GM12878 (cell line): ENCODE data around the gene TXLNG. TPM values are rescaled to one million over a fixed set of nuclear protein-coding genes. Genes with fewer than 3 reads are reported as not detected.

Source experiments
- BCL11A ChIP-seq: IDR thresholded peaks from 2 replicates; pipeline ENCODE4 v1.6.1; 2011; ENCODE audit warnings: low read depth, low read length
- CHD2 ChIP-seq: IDR thresholded peaks from 2 replicates; pipeline ENCODE4 v1.6.1; 2011; ENCODE audit warnings: low read depth, low read length, improper control_type of control experiment, borderline replicate concordance
- CREB1 ChIP-seq: IDR thresholded peaks from 2 replicates; pipeline ENCODE4 v1.6.1; 2012; ENCODE audit warnings: low read depth, mild to moderate bottlenecking, inconsistent platforms
- EED ChIP-seq: sonication (generic); IDR thresholded peaks from 2 replicates; pipeline ENCODE4 v1.6.1; 2016; ENCODE audit warnings: antibody characterized with exemption, low read depth
- EZH2 ChIP-seq: IDR thresholded peaks from 2 replicates; pipeline ENCODE4 v1.6.1; 2012; ENCODE audit warnings: low read depth, mild to moderate bottlenecking, control low read depth, inconsistent platforms, low read length, borderline replicate concordance; ENCODE audit not compliant: control insufficient read depth
- FOS ChIP-seq: IDR thresholded peaks from 3 replicates; pipeline ENCODE4 v1.6.1; 2011; ENCODE audit warnings: borderline replicate concordance; ENCODE audit not compliant: insufficient read length; ENCODE audit errors: extremely low read depth
- HDAC2 ChIP-seq: fragments of 200-600 bp; sonication (generic); IDR thresholded peaks from 2 replicates; pipeline ENCODE4 v1.6.1; 2017
- HDAC6 ChIP-seq: fragments of 200-600 bp; sonication (generic); IDR thresholded peaks from one replicate; pipeline ENCODE4 v1.8.0; 2017; ENCODE audit warnings: antibody characterized with exemption; ENCODE audit not compliant: unreplicated experiment
- KLF5 ChIP-seq: fragments of 450-650 bp; IDR thresholded peaks from 2 replicates; pipeline ENCODE4 v1.6.1; 2014; ENCODE audit warnings: mild to moderate bottlenecking; ENCODE audit not compliant: partially characterized antibody
- LARP7 ChIP-seq: fragments of 450-650 bp; IDR thresholded peaks from 2 replicates; pipeline ENCODE4 v1.6.1; 2017; ENCODE audit warnings: mild to moderate bottlenecking
- MTA2 ChIP-seq: fragments of 450-650 bp; IDR thresholded peaks from 2 replicates; pipeline ENCODE4 v1.6.1; 2016; ENCODE audit warnings: low read depth, mild to moderate bottlenecking, moderate library complexity
- PML ChIP-seq: IDR thresholded peaks from 2 replicates; pipeline ENCODE4 v1.6.1; 2012; ENCODE audit warnings: low read length, inconsistent platforms
- RAD21 ChIP-seq: IDR thresholded peaks from 2 replicates; pipeline ENCODE4 v1.6.1; 2011; ENCODE audit warnings: mild to moderate bottlenecking, low read depth, low read length, moderate library complexity; ENCODE audit not compliant: insufficient read depth
- RBBP5 ChIP-seq: fragments of 200-600 bp; sonication (generic); conservative IDR thresholded peaks from 2 replicates; pipeline ENCODE4 v1.6.1; 2016
- STAT1 ChIP-seq: fragments of 450-650 bp; conservative IDR thresholded peaks from 2 replicates; pipeline ENCODE4 v1.6.1; 2014; ENCODE audit warnings: antibody characterized with exemption, mild to moderate bottlenecking
- TARDBP ChIP-seq: IDR thresholded peaks from 2 replicates; pipeline ENCODE4 v1.6.1; 2016; ENCODE audit warnings: borderline replicate concordance
- TCF3 ChIP-seq: IDR thresholded peaks from 2 replicates; pipeline ENCODE4 v1.6.1; 2012; ENCODE audit warnings: low read depth, mild to moderate bottlenecking, low read length, borderline replicate concordance; ENCODE audit not compliant: insufficient read depth
- ZNF274 ChIP-seq: IDR thresholded peaks from one replicate; pipeline ENCODE4 v1.8.0; 2011; ENCODE audit not compliant: insufficient read length, insufficient read depth
- polyA plus RNA-seq, 11 experiments: library from polyadenylated mRNA; depleted of rRNA in 4 of 11; unstranded in 6 of 11; stranded (reverse) in 5 of 11; fragments of >200 nt; fragmentation: Nextera tagmentation in 4 of 11; fragmentation: Illumina TruSeq in 1 of 11; extraction: Ambion mirVana in 4 of 11; extraction: Trizol in 1 of 11; gene quantifications; 1 replicate in 1 of 11; 2 replicates in 10 of 11; pipeline versions ENCODE4 v1.2.1 to v1.2.3, GENCODE V29; 2011 to 2016; ENCODE audit warnings: inconsistent platforms in 2 of 11, missing spikeins in 2 of 11, low read depth in 1 of 11
- total RNA-seq, 4 experiments: library from RNA; depleted of rRNA in 3 of 4; stranded (reverse); fragments of >200 nt in 3 of 4; fragmentation: Illumina TruSeq in 1 of 4; extraction: Trizol in 1 of 4; gene quantifications; 2 replicates each; pipeline versions ENCODE4 v1.2.1 to v1.2.3, GENCODE V29; 2013 to 2021
- TF ChIP-seq, protein P1 (sequence below): IDR thresholded peaks from 2 replicates; pipeline ENCODE4 v1.6.1; 2012; ENCODE audit warnings: improper control_type of control experiment, low read depth, low read length; ENCODE audit not compliant: insufficient replicate concordance
- TF ChIP-seq, protein P2 (sequence below): fragments of 450-650 bp; IDR thresholded peaks from 2 replicates; pipeline ENCODE4 v1.6.1; 2016; ENCODE audit warnings: mild to moderate bottlenecking
- TF ChIP-seq, protein P3 (sequence below): fragments of 150-350 bp; IDR thresholded peaks from 2 replicates; pipeline ENCODE4 v1.6.1; 2016; ENCODE audit warnings: low read depth, low read length

TXLNG gene
- total and polyA plus RNA-seq, 10 of the 15 experiments (the other 5 are each of a cell fraction or from before 2014, with no cell fraction given): 9.9 to 40.7 (median 19.5) TPM

DNA sequence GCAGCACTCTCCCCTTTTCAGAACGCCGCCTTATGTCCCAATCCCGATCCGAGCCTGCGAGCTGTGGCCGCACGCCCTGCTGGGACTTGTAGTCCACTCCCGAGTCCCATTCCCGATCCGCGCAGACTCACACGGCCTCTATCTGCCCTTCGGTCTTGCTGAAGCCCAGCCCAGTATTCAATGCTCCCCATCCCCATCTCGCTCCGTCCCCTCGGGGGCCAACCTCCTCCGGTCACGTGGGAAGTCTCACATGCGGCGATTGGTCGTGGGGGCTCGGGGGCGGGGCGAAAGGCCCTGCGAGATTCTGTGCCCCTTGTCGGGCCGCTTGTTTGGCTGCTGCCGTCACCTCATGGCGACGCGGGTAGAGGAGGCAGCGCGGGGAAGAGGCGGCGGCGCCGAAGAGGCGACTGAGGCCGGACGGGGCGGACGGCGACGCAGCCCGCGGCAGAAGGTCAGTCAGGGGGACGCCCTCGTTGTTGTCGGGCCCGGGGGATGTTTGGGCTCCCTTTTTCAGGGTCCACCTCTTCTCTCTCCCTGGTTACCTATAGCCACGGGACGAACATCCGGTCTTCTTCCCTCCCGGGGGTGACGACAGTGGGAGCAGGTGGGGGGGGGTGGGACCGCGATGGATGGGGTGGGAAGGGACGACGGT, at the start of gene TXLNG (continued):
- TF ChIP-seq MTA2: no peak
- TF ChIP-seq TARDBP: no peak; the same call in 1 of the 2 replicates
- peak; percentile 96 for TF ChIP-seq CREB1
- no peak for TF ChIP-seq EZH2
- no peak for TF ChIP-seq ZNF274
- no peak for TF ChIP-seq FOS
- TF ChIP-seq TCF3: peak; percentile 62; the same call in 1 of the 2 replicates
- TF ChIP-seq PML: 0 out of 2 replicates have a peak, but pooled peaks have one; percentile 64
- TF ChIP-seq RBBP5: no peak
- TF ChIP-seq RAD21: no peak
- TF ChIP-seq, protein P1, sequence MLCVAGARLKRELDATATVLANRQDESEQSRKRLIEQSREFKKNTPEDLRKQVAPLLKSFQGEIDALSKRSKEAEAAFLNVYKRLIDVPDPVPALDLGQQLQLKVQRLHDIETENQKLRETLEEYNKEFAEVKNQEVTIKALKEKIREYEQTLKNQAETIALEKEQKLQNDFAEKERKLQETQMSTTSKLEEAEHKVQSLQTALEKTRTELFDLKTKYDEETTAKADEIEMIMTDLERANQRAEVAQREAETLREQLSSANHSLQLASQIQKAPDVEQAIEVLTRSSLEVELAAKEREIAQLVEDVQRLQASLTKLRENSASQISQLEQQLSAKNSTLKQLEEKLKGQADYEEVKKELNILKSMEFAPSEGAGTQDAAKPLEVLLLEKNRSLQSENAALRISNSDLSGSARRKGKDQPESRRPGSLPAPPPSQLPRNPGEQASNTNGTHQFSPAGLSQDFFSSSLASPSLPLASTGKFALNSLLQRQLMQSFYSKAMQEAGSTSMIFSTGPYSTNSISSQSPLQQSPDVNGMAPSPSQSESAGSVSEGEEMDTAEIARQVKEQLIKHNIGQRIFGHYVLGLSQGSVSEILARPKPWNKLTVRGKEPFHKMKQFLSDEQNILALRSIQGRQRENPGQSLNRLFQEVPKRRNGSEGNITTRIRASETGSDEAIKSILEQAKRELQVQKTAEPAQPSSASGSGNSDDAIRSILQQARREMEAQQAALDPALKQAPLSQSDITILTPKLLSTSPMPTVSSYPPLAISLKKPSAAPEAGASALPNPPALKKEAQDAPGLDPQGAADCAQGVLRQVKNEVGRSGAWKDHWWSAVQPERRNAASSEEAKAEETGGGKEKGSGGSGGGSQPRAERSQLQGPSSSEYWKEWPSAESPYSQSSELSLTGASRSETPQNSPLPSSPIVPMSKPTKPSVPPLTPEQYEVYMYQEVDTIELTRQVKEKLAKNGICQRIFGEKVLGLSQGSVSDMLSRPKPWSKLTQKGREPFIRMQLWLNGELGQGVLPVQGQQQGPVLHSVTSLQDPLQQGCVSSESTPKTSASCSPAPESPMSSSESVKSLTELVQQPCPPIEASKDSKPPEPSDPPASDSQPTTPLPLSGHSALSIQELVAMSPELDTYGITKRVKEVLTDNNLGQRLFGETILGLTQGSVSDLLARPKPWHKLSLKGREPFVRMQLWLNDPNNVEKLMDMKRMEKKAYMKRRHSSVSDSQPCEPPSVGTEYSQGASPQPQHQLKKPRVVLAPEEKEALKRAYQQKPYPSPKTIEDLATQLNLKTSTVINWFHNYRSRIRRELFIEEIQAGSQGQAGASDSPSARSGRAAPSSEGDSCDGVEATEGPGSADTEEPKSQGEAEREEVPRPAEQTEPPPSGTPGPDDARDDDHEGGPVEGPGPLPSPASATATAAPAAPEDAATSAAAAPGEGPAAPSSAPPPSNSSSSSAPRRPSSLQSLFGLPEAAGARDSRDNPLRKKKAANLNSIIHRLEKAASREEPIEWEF: no peak
- TF ChIP-seq BCL11A: no peak
- no peak for TF ChIP-seq STAT1
- TF ChIP-seq, protein P2, sequence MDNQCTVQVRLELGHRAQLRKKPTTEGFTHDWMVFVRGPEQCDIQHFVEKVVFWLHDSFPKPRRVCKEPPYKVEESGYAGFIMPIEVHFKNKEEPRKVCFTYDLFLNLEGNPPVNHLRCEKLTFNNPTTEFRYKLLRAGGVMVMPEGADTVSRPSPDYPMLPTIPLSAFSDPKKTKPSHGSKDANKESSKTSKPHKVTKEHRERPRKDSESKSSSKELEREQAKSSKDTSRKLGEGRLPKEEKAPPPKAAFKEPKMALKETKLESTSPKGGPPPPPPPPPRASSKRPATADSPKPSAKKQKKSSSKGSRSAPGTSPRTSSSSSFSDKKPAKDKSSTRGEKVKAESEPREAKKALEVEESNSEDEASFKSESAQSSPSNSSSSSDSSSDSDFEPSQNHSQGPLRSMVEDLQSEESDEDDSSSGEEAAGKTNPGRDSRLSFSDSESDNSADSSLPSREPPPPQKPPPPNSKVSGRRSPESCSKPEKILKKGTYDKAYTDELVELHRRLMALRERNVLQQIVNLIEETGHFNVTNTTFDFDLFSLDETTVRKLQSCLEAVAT: peak; percentile 93
- TF ChIP-seq HDAC6: no peak
- peak; percentile 75; the same call in 1 of the 2 replicates for TF ChIP-seq CHD2
- TF ChIP-seq LARP7: no peak
- TF ChIP-seq KLF5: no peak
- TF ChIP-seq, protein P3, sequence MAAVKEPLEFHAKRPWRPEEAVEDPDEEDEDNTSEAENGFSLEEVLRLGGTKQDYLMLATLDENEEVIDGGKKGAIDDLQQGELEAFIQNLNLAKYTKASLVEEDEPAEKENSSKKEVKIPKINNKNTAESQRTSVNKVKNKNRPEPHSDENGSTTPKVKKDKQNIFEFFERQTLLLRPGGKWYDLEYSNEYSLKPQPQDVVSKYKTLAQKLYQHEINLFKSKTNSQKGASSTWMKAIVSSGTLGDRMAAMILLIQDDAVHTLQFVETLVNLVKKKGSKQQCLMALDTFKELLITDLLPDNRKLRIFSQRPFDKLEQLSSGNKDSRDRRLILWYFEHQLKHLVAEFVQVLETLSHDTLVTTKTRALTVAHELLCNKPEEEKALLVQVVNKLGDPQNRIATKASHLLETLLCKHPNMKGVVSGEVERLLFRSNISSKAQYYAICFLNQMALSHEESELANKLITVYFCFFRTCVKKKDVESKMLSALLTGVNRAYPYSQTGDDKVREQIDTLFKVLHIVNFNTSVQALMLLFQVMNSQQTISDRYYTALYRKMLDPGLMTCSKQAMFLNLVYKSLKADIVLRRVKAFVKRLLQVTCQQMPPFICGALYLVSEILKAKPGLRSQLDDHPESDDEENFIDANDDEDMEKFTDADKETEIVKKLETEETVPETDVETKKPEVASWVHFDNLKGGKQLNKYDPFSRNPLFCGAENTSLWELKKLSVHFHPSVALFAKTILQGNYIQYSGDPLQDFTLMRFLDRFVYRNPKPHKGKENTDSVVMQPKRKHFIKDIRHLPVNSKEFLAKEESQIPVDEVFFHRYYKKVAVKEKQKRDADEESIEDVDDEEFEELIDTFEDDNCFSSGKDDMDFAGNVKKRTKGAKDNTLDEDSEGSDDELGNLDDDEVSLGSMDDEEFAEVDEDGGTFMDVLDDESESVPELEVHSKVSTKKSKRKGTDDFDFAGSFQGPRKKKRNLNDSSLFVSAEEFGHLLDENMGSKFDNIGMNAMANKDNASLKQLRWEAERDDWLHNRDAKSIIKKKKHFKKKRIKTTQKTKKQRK: no peak
- TF ChIP-seq EED: peak; percentile 79
- no peak for TF ChIP-seq HDAC2
